Thyroid gland (tissue), 4 donors: ENCODE measurements around the gene AIP.

ENCODE experiments used
- CTCF ChIP-seq, 6 experiments: fragments of 200-600 bp in 3 of 6; fragments of 450-650 bp in 3 of 6; sonication (generic) in 3 of 6; IDR thresholded peaks; one replicate each; pipeline ENCODE4 v1.5.1; 2016 to 2019; ENCODE audit warnings: antibody characterized with exemption in 6 of 6, mild to moderate bottlenecking in 2 of 6, inconsistent platforms in 1 of 6, moderate library complexity in 1 of 6
- POLR2A ChIP-seq, 2 donors: fragments of 450-650 bp; IDR thresholded peaks; one replicate each; pipeline ENCODE4 v1.6.1; 2017; ENCODE audit warnings: antibody characterized with exemption in 2 of 2, mild to moderate bottlenecking in 2 of 2, moderate library complexity in 1 of 2

DNA sequence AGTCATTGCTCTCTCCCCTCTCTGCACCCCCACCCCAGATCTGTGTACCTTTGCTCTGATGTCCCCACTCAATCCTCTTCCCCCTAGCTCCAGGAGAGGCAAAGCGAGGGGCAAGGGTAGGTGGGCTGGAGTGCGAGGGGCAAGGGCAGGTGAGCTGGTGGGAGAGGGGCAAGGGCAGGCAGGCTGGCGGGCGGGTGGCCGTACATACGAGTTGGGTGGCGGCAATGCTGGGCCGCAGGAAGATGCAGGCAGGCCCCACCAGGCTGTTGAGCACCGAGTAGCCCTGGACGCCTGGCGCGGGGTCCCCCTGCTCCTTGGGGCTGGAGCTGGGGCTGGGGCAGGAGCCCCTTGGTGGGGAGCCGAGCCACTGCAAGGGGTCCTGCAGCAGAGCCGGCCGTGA is 39.5 kb downstream of the AIP start:
- no peak for TF ChIP-seq CTCF (IDR thresholded peaks at IDR 0.05)
- TF ChIP-seq POLR2A (IDR thresholded peaks at IDR 0.05) = no peak
